Measurements from ENCODE around the gene LIPI.

Gene LIPI

DNA sequence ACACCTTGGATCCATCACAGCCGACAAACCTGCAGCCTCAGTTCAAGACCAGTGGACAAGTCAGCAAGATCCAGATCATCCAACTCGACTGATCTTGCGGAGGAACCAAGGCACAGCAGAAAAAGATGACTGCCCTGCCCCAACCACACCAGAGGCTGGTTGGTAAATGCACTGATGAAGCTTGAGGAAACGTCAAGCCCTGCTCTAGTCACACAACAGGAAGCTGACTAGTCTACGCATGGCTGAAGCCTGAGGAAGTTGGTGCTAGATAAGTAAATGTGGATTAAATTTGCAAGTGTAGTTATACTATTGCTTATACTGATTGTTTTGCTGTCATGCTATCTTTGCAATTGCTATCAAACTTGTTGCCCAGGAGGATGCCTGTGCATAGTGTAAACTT is 89.0 kb downstream of the LIPI start:
- H2AFZ ChIP-seq (ENCODE audit: low read depth, low read length, severe bottlenecking): no peak overlapping the region
- H3K27ac ChIP-seq (ENCODE audit: low read depth, low read length): no peak overlapping the region
- no peak overlapping the region for H3K9ac ChIP-seq (ENCODE audit: low read length)
- no peaks in the 10 kb centered on the region for H3K79me2 ChIP-seq (ENCODE audit: insufficient read depth, low read length)
- no peaks in the 10 kb centered on the region for H3K27me3 ChIP-seq (ENCODE audit: low read length)
- TF ChIP-seq EZH2phosphoT487 (conservative IDR thresholded peaks at IDR 0.05; ENCODE audit: low read length): no peak
- TF ChIP-seq, protein P1, sequence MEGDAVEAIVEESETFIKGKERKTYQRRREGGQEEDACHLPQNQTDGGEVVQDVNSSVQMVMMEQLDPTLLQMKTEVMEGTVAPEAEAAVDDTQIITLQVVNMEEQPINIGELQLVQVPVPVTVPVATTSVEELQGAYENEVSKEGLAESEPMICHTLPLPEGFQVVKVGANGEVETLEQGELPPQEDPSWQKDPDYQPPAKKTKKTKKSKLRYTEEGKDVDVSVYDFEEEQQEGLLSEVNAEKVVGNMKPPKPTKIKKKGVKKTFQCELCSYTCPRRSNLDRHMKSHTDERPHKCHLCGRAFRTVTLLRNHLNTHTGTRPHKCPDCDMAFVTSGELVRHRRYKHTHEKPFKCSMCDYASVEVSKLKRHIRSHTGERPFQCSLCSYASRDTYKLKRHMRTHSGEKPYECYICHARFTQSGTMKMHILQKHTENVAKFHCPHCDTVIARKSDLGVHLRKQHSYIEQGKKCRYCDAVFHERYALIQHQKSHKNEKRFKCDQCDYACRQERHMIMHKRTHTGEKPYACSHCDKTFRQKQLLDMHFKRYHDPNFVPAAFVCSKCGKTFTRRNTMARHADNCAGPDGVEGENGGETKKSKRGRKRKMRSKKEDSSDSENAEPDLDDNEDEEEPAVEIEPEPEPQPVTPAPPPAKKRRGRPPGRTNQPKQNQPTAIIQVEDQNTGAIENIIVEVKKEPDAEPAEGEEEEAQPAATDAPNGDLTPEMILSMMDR (IDR thresholded peaks at IDR 0.05; ENCODE audit: insufficient read depth, low read length, poor library complexity, severe bottlenecking): no peak
- no peaks in the 10 kb centered on the region for H3K9me2 ChIP-seq (replicated peaks; ENCODE audit: insufficient read depth, low read length)
- H4K20me1 ChIP-seq (ENCODE audit: low read depth, low read length): no peaks in the 10 kb centered on the region
- H3K36me3 ChIP-seq (ENCODE audit: low read length): no peaks in the 10 kb centered on the region
- no peaks in the 10 kb centered on the region for H3K9me3 ChIP-seq (ENCODE audit: insufficient read depth, low read length)
- H3K4me3 ChIP-seq (ENCODE audit: insufficient read depth, low read length, poor library complexity, severe bottlenecking): no peak overlapping the region
- H3K4me2 ChIP-seq (ENCODE audit: low read depth, low read length, poor library complexity, severe bottlenecking): no peak overlapping the region
- H3F3A ChIP-seq (ENCODE audit: insufficient read depth): no peaks in the 10 kb centered on the region

DNA sequence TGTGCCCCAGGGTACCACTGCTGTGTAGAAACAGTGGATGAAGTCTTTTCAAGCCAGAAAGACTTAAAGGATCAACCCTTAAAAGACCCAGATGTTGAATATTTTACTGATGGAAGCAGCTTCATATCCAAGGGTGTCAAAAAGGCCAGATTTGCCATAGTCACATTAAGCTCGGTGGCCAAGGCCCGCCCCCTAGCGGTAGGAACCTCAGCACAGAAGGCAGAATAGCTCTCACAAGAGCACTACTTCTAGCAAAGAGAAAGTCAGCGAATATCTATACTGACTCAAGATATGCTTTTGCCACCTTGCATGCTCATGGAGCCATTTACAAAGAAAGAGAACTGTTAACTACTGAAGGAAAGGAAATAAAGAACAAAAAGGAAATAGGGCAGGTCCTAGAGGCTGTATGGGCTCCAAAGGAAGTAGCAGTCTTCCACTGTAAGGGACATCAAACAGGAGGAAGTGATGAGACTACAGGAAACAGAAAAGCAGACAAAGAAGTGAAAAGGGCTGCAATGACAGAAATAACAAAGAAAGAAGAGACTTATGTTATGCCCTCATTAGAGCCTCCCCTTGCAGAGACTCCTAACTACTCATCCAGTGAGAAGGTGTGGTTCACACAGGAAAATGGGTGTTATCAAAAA is 90.5 kb downstream of the LIPI start:
- H2AFZ ChIP-seq (ENCODE audit: low read depth, low read length, severe bottlenecking): no peak overlapping the region
- no peaks in the 10 kb centered on the region for H3K9me3 ChIP-seq (ENCODE audit: insufficient read depth, low read length)
- no peak overlapping the region for H3K27ac ChIP-seq (ENCODE audit: low read depth, low read length)
- no peak overlapping the region for H3K4me3 ChIP-seq (ENCODE audit: insufficient read depth, low read length, poor library complexity, severe bottlenecking)
- no peaks in the 10 kb centered on the region for H3F3A ChIP-seq (ENCODE audit: insufficient read depth)
- no peak overlapping the region for H3K4me2 ChIP-seq (ENCODE audit: low read depth, low read length, poor library complexity, severe bottlenecking)
- H3K9me2 ChIP-seq (replicated peaks; ENCODE audit: insufficient read depth, low read length): no peaks in the 10 kb centered on the region
- H3K9ac ChIP-seq (ENCODE audit: low read length): no peak overlapping the region
- H3K27me3 ChIP-seq (ENCODE audit: low read length): no peaks in the 10 kb centered on the region
- H3K79me2 ChIP-seq (ENCODE audit: insufficient read depth, low read length): no peaks in the 10 kb centered on the region
- H4K20me1 ChIP-seq (ENCODE audit: low read depth, low read length): no peaks in the 10 kb centered on the region
- TF ChIP-seq EZH2phosphoT487 (conservative IDR thresholded peaks at IDR 0.05; ENCODE audit: low read length): no peak
- TF ChIP-seq, protein P1 (IDR thresholded peaks at IDR 0.05; ENCODE audit: insufficient read depth, low read length, poor library complexity, severe bottlenecking): peak; percentile 93
- H3K36me3 ChIP-seq (ENCODE audit: low read length): no peaks in the 10 kb centered on the region

DNA sequence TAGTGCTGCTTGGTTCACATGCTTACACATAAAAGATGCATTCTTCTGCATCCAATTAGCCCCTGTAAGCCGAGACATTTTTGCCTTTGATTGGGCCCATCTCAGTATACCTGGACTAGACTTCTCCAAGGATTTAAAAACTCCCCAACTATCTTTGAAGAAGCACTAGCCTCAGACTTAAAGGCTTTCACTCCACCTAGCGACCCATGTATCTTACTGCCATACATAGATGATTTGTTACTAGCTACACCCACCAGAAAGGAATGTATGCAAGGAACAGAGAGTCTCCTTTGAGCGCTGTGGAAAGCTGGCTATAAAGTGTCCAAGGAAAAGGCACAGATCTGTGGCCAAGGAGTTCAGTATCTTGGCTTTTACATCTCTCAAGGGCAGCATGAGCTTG is 91.7 kb downstream of the LIPI start:
- Histone ChIP-seq H3K36me3 (ENCODE audit: low read length) (no peaks in the 10 kb centered on the region), H3K9me2 (replicated peaks; ENCODE audit: insufficient read depth, low read length) (no peaks in the 10 kb centered on the region), H3K79me2 (ENCODE audit: insufficient read depth, low read length) (no peaks in the 10 kb centered on the region), H4K20me1 (ENCODE audit: low read depth, low read length) (no peaks in the 10 kb centered on the region), H3K9me3 (ENCODE audit: insufficient read depth, low read length) (no peaks in the 10 kb centered on the region), H3K4me2 (ENCODE audit: low read depth, low read length, poor library complexity, severe bottlenecking) (no peak overlapping the region), H3K9ac (ENCODE audit: low read length) (no peak overlapping the region), H3K4me3 (ENCODE audit: insufficient read depth, low read length, poor library complexity, severe bottlenecking) (no peak overlapping the region), H2AFZ (ENCODE audit: low read depth, low read length, severe bottlenecking) (no peak overlapping the region), H3K27ac (ENCODE audit: low read depth, low read length) (no peak overlapping the region), H3K27me3 (ENCODE audit: low read length) (no peaks in the 10 kb centered on the region), H3F3A (ENCODE audit: insufficient read depth) (no peaks in the 10 kb centered on the region)
- TF ChIP-seq, protein P1 (IDR thresholded peaks at IDR 0.05; ENCODE audit: insufficient read depth, low read length, poor library complexity, severe bottlenecking): peak; percentile 18
- no peak for TF ChIP-seq EZH2phosphoT487 (conservative IDR thresholded peaks at IDR 0.05; ENCODE audit: low read length)
